Measurements from ENCODE around the gene SLC25A1.

GRCh38 chr22:19215360-19215759 is 36.8 kb upstream of the SLC25A1 start:
- no peak for TF ChIP-seq CTCF (IDR thresholded peaks at IDR 0.05)
- TF ChIP-seq POLR2A (IDR thresholded peaks at IDR 0.05): no peak
